ENCODE measurements around the gene DIP2B. TPM values are rescaled to one million over a fixed set of nuclear protein-coding genes. Genes with fewer than 3 reads are reported as not detected.

Gene DIP2B
- polyA plus RNA-seq, 1 donor from 2014 or later: 44.0 TPM

DNA sequence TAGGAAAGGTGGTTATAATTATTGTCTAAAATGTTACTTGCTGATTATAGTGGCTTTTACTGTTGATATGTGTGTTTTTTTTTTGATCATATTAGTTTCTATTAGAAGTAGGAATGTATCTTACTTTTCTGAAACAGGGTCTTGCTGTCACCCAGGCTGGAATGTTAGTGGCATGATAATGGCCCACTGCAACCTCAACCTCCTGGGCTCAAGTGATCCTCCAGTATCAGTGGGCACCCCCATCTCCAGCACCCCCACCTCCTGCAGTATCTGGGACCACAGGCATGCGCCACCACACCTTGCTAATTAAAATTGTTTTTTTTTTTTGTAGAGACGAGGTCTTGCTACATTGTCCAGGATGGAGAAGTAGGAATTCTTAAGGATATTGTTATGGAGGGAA, 270.5 kb downstream of the DIP2B start:
- Histone ChIP-seq H3F3A (ENCODE audit: insufficient read depth, low read length, poor library complexity, severe bottlenecking) (no peaks in the 10 kb centered on the region), H3K9me2 (ENCODE audit: insufficient read depth, low read length) (no peaks in the 10 kb centered on the region), H3K9ac (ENCODE audit: low read length) (no peak overlapping the region), H3K27ac (ENCODE audit: low read length) (no peak overlapping the region), H3K4me3 (ENCODE audit: low read length) (no peak overlapping the region), H3K9me3 (ENCODE audit: low read length) (no peaks in the 10 kb centered on the region), H3K79me2 (replicated peaks; ENCODE audit: insufficient read depth, low read length) (peaks cover 3% of the 10 kb centered on the region), H3K4me2 (ENCODE audit: low read length) (no peak overlapping the region), H2AFZ (ENCODE audit: low read depth, low read length) (no peak overlapping the region), H4K20me1 (ENCODE audit: insufficient read depth) (no peaks in the 10 kb centered on the region), H3K27me3 (ENCODE audit: insufficient read depth, low read depth, low read length) (no peaks in the 10 kb centered on the region), H3K36me3 (ENCODE audit: insufficient read depth, low read length) (no peaks in the 10 kb centered on the region)
- TF ChIP-seq RAD21 (conservative IDR thresholded peaks at IDR 0.05): no peak
- no peak for TF ChIP-seq POLR2AphosphoS5 (IDR thresholded peaks at IDR 0.05)
- no peak for TF ChIP-seq TAF1 (IDR thresholded peaks at IDR 0.05; ENCODE audit: low read depth)
- TF ChIP-seq, protein P1, sequence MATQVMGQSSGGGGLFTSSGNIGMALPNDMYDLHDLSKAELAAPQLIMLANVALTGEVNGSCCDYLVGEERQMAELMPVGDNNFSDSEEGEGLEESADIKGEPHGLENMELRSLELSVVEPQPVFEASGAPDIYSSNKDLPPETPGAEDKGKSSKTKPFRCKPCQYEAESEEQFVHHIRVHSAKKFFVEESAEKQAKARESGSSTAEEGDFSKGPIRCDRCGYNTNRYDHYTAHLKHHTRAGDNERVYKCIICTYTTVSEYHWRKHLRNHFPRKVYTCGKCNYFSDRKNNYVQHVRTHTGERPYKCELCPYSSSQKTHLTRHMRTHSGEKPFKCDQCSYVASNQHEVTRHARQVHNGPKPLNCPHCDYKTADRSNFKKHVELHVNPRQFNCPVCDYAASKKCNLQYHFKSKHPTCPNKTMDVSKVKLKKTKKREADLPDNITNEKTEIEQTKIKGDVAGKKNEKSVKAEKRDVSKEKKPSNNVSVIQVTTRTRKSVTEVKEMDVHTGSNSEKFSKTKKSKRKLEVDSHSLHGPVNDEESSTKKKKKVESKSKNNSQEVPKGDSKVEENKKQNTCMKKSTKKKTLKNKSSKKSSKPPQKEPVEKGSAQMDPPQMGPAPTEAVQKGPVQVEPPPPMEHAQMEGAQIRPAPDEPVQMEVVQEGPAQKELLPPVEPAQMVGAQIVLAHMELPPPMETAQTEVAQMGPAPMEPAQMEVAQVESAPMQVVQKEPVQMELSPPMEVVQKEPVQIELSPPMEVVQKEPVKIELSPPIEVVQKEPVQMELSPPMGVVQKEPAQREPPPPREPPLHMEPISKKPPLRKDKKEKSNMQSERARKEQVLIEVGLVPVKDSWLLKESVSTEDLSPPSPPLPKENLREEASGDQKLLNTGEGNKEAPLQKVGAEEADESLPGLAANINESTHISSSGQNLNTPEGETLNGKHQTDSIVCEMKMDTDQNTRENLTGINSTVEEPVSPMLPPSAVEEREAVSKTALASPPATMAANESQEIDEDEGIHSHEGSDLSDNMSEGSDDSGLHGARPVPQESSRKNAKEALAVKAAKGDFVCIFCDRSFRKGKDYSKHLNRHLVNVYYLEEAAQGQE (IDR thresholded peaks at IDR 0.05; ENCODE audit: borderline replicate concordance): no peak
- no peak for TF ChIP-seq MXI1 (conservative IDR thresholded peaks at IDR 0.05; ENCODE audit: poor library complexity, severe bottlenecking)

DNA sequence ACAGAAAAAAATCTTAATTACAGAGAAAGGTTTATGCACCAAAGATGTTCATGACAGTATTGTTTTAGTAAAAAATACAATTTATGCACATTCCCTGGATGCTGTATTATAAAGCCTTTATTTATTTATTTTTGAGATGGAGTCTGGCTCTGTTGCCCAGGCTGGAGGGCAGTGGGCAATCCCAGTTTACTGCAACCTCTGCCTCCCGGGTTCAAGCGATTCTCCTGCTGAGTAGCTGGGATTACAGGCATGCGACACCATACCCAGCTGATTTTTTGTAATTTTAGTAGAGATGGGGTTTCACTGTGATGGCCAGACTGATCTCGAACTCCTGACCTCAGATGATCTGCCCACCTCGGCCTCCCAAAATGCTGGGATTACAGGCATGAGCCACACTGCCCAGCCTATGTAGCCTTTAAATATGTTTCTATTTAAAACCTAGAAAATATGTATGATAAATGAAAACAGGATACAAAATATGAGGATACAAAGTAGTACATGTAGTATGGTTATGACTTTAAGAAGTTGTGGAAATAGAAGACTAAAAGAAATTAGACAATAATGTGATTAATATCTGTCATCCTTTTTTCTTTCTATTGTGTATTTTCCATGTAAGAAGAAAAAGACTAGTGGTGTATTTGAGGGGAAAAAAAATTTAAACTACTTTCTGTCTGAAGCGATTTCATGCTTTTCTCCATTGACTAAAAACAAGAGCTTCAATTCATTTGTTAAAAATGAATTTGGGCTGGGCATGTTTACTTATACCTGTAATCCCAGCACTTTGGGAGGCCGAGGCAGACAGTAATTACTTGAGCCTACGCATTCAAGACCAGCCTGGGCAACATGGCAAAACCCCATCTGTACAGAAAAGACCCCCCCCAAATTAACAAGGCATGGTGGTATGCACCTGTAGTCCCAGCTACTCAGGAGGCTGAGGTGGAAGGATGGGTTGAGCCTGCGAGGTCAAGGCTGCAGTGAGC, 272.3 kb downstream of the DIP2B start:
- Histone ChIP-seq H3K9me3 (ENCODE audit: low read length) (no peaks in the 10 kb centered on the region), H3K79me2 (replicated peaks; ENCODE audit: insufficient read depth, low read length) (peaks cover 3% of the 10 kb centered on the region), H3K27ac (ENCODE audit: low read length) (no peak overlapping the region), H3K9ac (ENCODE audit: low read length) (no peak overlapping the region), H3K4me3 (ENCODE audit: low read length) (no peak overlapping the region), H3K9me2 (ENCODE audit: insufficient read depth, low read length) (no peaks in the 10 kb centered on the region), H3K4me2 (ENCODE audit: low read length) (no peak overlapping the region), H3K27me3 (ENCODE audit: insufficient read depth, low read depth, low read length) (no peaks in the 10 kb centered on the region), H2AFZ (ENCODE audit: low read depth, low read length) (no peak overlapping the region), H4K20me1 (ENCODE audit: insufficient read depth) (no peaks in the 10 kb centered on the region), H3F3A (ENCODE audit: insufficient read depth, low read length, poor library complexity, severe bottlenecking) (no peaks in the 10 kb centered on the region), H3K36me3 (ENCODE audit: insufficient read depth, low read length) (no peaks in the 10 kb centered on the region)
- no peak for TF ChIP-seq POLR2AphosphoS5 (IDR thresholded peaks at IDR 0.05)
- no peak for TF ChIP-seq EP300 (conservative IDR thresholded peaks at IDR 0.05; ENCODE audit: poor library complexity, severe bottlenecking)
- TF ChIP-seq SMC3 (conservative IDR thresholded peaks at IDR 0.05; ENCODE audit: poor library complexity): no peak
- TF ChIP-seq TAF1 (IDR thresholded peaks at IDR 0.05; ENCODE audit: low read depth): no peak
- TF ChIP-seq, protein P2, sequence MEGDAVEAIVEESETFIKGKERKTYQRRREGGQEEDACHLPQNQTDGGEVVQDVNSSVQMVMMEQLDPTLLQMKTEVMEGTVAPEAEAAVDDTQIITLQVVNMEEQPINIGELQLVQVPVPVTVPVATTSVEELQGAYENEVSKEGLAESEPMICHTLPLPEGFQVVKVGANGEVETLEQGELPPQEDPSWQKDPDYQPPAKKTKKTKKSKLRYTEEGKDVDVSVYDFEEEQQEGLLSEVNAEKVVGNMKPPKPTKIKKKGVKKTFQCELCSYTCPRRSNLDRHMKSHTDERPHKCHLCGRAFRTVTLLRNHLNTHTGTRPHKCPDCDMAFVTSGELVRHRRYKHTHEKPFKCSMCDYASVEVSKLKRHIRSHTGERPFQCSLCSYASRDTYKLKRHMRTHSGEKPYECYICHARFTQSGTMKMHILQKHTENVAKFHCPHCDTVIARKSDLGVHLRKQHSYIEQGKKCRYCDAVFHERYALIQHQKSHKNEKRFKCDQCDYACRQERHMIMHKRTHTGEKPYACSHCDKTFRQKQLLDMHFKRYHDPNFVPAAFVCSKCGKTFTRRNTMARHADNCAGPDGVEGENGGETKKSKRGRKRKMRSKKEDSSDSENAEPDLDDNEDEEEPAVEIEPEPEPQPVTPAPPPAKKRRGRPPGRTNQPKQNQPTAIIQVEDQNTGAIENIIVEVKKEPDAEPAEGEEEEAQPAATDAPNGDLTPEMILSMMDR (IDR thresholded peaks at IDR 0.05; ENCODE audit: poor library complexity, severe bottlenecking): no peak
- no peak for TF ChIP-seq MXI1 (conservative IDR thresholded peaks at IDR 0.05; ENCODE audit: poor library complexity, severe bottlenecking)

Data from neural cell (in vitro differentiated cells).